ENCODE data around the gene SOCS4.
A peak's percentile ranks its signal among the peaks of the same experiment; 100 is the strongest.

DNA sequence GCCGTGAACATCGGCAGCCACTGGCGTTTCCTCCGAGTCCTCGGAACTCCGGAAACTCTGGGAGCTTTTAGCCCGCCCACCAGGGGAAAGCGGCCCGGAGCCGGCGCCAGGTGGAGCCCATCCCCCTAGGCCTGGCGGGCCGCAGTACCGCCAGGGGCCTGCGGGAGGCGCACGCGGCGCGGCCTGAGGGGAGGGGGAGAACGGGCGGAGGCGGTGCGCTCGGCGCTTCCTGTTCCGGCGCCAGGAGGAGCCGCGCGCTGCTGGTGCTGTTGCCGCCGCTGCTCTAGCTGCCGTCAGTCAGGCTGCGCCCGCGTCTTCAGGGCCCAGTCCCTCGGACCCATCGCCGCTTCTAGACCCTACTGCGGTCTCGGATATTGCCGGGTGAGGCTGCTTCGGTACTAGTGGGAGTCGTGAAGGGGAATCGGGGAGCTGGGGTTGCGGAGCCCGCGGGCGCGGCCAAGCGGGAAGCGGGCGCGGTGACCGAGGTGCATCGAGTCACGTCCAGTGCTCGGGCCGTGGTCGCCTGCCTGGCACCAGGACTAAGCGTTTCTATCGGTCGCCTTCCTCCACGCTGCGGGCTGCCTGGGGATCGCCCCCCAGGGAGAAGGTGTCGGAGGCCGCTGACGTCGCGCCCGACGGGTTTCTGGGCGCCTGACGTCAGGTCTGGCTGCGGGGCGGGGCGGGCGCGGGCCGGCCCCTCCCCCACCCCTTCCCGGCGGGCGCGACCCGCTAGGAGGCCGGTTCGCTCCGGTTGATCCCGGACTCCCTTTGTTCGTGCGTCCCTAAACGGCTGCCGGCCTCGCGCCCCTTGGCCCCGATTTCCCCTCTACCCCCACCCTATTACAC, 24.6 kb downstream of the SOCS4 start, which contains the start of gene MAPK1IP1L:
- TF ChIP-seq, protein P1, sequence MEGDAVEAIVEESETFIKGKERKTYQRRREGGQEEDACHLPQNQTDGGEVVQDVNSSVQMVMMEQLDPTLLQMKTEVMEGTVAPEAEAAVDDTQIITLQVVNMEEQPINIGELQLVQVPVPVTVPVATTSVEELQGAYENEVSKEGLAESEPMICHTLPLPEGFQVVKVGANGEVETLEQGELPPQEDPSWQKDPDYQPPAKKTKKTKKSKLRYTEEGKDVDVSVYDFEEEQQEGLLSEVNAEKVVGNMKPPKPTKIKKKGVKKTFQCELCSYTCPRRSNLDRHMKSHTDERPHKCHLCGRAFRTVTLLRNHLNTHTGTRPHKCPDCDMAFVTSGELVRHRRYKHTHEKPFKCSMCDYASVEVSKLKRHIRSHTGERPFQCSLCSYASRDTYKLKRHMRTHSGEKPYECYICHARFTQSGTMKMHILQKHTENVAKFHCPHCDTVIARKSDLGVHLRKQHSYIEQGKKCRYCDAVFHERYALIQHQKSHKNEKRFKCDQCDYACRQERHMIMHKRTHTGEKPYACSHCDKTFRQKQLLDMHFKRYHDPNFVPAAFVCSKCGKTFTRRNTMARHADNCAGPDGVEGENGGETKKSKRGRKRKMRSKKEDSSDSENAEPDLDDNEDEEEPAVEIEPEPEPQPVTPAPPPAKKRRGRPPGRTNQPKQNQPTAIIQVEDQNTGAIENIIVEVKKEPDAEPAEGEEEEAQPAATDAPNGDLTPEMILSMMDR (IDR thresholded peaks at IDR 0.05; ENCODE audit: low read depth, low read length, poor library complexity, severe bottlenecking): peak; percentile 86
- no peak for TF ChIP-seq EZH2phosphoT487 (IDR thresholded peaks at IDR 0.05; ENCODE audit: borderline replicate concordance, low read length)
